IMR-90 (cell line): ENCODE results near the gene FAM200C. TPM values are rescaled to one million over a fixed set of nuclear protein-coding genes. Genes with fewer than 3 reads are reported as not detected.

Experiments used
- ATAC-seq: fragments of 200-7000 bp; cut with Tn5 transposase; 2 replicates; pipeline ENCODE4 v1.9.1; 2020; ENCODE audit warnings: low read depth, mild to moderate bottlenecking, moderate library complexity
- BruUV-seq: library from RNA; stranded (reverse); fragments of 400-500 nt; replicated peaks from 2 replicates; lab custom pipeline; 2021; lab: Mats Ljungman, UMichigan
- CTCF ChIA-PET: fragments of 300-600 bp; formaldehyde crosslinking; extraction: SDS; loops from one replicate; lab custom pipeline; 2021; ENCODE audit warnings: antibody characterized with exemption; lab: Yijun Ruan, JAX
- POLR2A ChIA-PET: fragments of 300-600 bp; sonication (Branson Sonifier 250); formaldehyde crosslinking; loops from one replicate; lab custom pipeline; 2022; ENCODE audit warnings: antibody characterized with exemption; ENCODE audit not compliant: unreplicated experiment; lab: Charles Lee
- DNase-seq: peaks from one replicate; pipeline ENCODE4 v3.0.0; 2013
- H2AFZ ChIP-seq: replicated peaks from 2 replicates; pipeline ENCODE3; 2013; ENCODE audit warnings: low read length, mild to moderate bottlenecking; ENCODE audit not compliant: poor library complexity
- H2AK5ac ChIP-seq: 2 replicates; pipeline ENCODE4 v1.6.1; 2013; ENCODE audit warnings: low read depth, low read length, inconsistent platforms
- H2AK9ac ChIP-seq: replicated peaks from 2 replicates; pipeline ENCODE3; 2013; ENCODE audit warnings: mild to moderate bottlenecking, low read depth, low read length, moderate library complexity; ENCODE audit not compliant: poor library complexity
- H2BK120ac ChIP-seq: 2 replicates; pipeline ENCODE4 v1.6.1; 2013; ENCODE audit warnings: low read depth, low read length, inconsistent platforms
- H2BK15ac ChIP-seq: 3 replicates; pipeline ENCODE4 v1.6.1; 2013; ENCODE audit warnings: low read depth, low read length, inconsistent platforms
- H2BK20ac ChIP-seq: 2 replicates; pipeline ENCODE4 v1.6.1; 2013; ENCODE audit warnings: low read depth, mild to moderate bottlenecking, inconsistent platforms, low read length, moderate library complexity
- H2BK5ac ChIP-seq: 2 replicates; pipeline ENCODE4 v1.6.1; 2013; ENCODE audit warnings: mild to moderate bottlenecking, low read depth, low read length, inconsistent platforms; ENCODE audit not compliant: poor library complexity, severe bottlenecking
- H3K14ac ChIP-seq: replicated peaks from 2 replicates; pipeline ENCODE4 v1.6.1; 2013; ENCODE audit warnings: low read depth, low read length, inconsistent platforms
- H3K18ac ChIP-seq: 2 replicates; pipeline ENCODE4 v1.6.1; 2013; ENCODE audit warnings: low read depth, low read length, control low read depth
- H3K23ac ChIP-seq: 2 replicates; pipeline ENCODE4 v1.6.1; 2013; ENCODE audit warnings: low read depth, low read length, inconsistent platforms
- H3K27ac ChIP-seq: 2 replicates; pipeline ENCODE4 v1.5.1; 2013; ENCODE audit warnings: mild to moderate bottlenecking, control low read depth, low read length; ENCODE audit not compliant: insufficient read depth
- H3K27me3 ChIP-seq: 2 replicates; pipeline ENCODE4 v1.6.1; 2013; ENCODE audit warnings: low read length; ENCODE audit not compliant: control insufficient read depth, insufficient read depth
- H3K36me3 ChIP-seq: 2 replicates; pipeline ENCODE4 v1.6.1; 2013; ENCODE audit warnings: low read length, mixed read lengths; ENCODE audit not compliant: control insufficient read depth, insufficient read depth
- H3K4ac ChIP-seq: 2 replicates; pipeline ENCODE4 v1.6.1; 2013; ENCODE audit warnings: low read depth, low read length, inconsistent platforms
- H3K4me1 ChIP-seq: 2 replicates; pipeline ENCODE4 v1.6.1; 2013; ENCODE audit warnings: low read length, mixed read lengths; ENCODE audit not compliant: control insufficient read depth, insufficient read depth
- H3K4me2 ChIP-seq: 2 replicates; pipeline ENCODE4 v1.6.1; 2013; ENCODE audit warnings: low read depth, mild to moderate bottlenecking, control low read depth, low read length, moderate library complexity
- H3K4me3 ChIP-seq: 2 replicates; pipeline ENCODE4 v1.5.1; 2013; ENCODE audit warnings: low read depth, mild to moderate bottlenecking, control low read depth, low read length, moderate library complexity; ENCODE audit not compliant: insufficient read depth
- H3K56ac ChIP-seq: 2 replicates; pipeline ENCODE4 v1.6.1; 2013; ENCODE audit warnings: low read length, inconsistent platforms; ENCODE audit not compliant: insufficient read depth; ENCODE audit errors: extremely low read depth
- H3K79me1 ChIP-seq, 2 experiments: 2 replicates each; pipeline ENCODE4 v1.6.1; 2013; ENCODE audit warnings: low read length in 2 of 2, inconsistent platforms in 1 of 2, low read depth in 1 of 2
- H3K9ac ChIP-seq: 2 replicates; pipeline ENCODE4 v1.6.1; 2013; ENCODE audit warnings: low read depth, low read length, control low read depth
- H3K9me1 ChIP-seq: 2 replicates; pipeline ENCODE4 v1.6.1; 2013; ENCODE audit warnings: low read length, inconsistent platforms; ENCODE audit not compliant: insufficient read depth
- H3K9me3 ChIP-seq: 2 replicates; pipeline ENCODE4 v1.6.1; 2013; ENCODE audit warnings: low read length; ENCODE audit not compliant: control insufficient read depth, insufficient read depth
- H4K20me1 ChIP-seq: 2 replicates; pipeline ENCODE4 v1.6.1; 2013; ENCODE audit warnings: low read length, inconsistent platforms; ENCODE audit not compliant: insufficient read depth
- H4K5ac ChIP-seq: 2 replicates; pipeline ENCODE4 v1.6.1; 2013; ENCODE audit warnings: mild to moderate bottlenecking, low read depth, low read length, control low read depth
- H4K8ac ChIP-seq, 2 experiments: 2 replicates each; pipeline ENCODE4 v1.6.1; 2013; ENCODE audit warnings: low read depth in 2 of 2, low read length in 2 of 2, control low read depth in 1 of 2, inconsistent platforms in 1 of 2
- H4K91ac ChIP-seq: 2 replicates; pipeline ENCODE4 v1.6.1; 2013; ENCODE audit warnings: low read depth, low read length, inconsistent platforms; ENCODE audit not compliant: insufficient read depth
- BHLHE40 ChIP-seq: fragments of 150-350 bp; IDR thresholded peaks from 2 replicates; pipeline ENCODE4 v1.6.1; 2016; ENCODE audit warnings: mild to moderate bottlenecking, low read depth, low read length
- CEBPB ChIP-seq: IDR thresholded peaks from 2 replicates; pipeline ENCODE4 v1.6.1; 2012; ENCODE audit warnings: low read depth, low read length, improper control_type of control experiment
- CHD1 ChIP-seq: IDR thresholded peaks from 2 replicates; pipeline ENCODE4 v1.6.1; 2012; ENCODE audit warnings: low read depth, low read length, improper control_type of control experiment
- CTCF ChIP-seq: conservative IDR thresholded peaks from 2 replicates; pipeline ENCODE4 v1.5.1; 2012; ENCODE audit warnings: mild to moderate bottlenecking, low read depth, low read length, improper control_type of control experiment
- FOS ChIP-seq: fragments of 150-350 bp; IDR thresholded peaks from 2 replicates; pipeline ENCODE4 v1.6.1; 2016; ENCODE audit warnings: low read depth, low read length
- MAFK ChIP-seq: IDR thresholded peaks from 2 replicates; pipeline ENCODE4 v1.6.1; 2012; ENCODE audit warnings: low read depth, low read length, improper control_type of control experiment
- MAZ ChIP-seq: IDR thresholded peaks from 2 replicates; pipeline ENCODE4 v1.6.1; 2012; ENCODE audit warnings: low read depth, mild to moderate bottlenecking, low read length, improper control_type of control experiment, moderate library complexity, borderline replicate concordance
- MXI1 ChIP-seq: IDR thresholded peaks from 2 replicates; pipeline ENCODE4 v1.6.1; 2012; ENCODE audit warnings: low read depth, mild to moderate bottlenecking, low read length, moderate library complexity, borderline replicate concordance
- NFE2L2 ChIP-seq: fragments of 150-350 bp; IDR thresholded peaks from 2 replicates; pipeline ENCODE4 v1.6.1; 2016; ENCODE audit warnings: low read depth, mild to moderate bottlenecking, low read length
- POLR2A ChIP-seq: IDR thresholded peaks from 2 replicates; pipeline ENCODE4 v1.6.1; 2012; ENCODE audit warnings: mild to moderate bottlenecking, low read depth, low read length
- RAD21 ChIP-seq: IDR thresholded peaks from 2 replicates; pipeline ENCODE4 v1.6.1; 2012; ENCODE audit warnings: low read length, improper control_type of control experiment
- RCOR1 ChIP-seq: IDR thresholded peaks from 2 replicates; pipeline ENCODE4 v1.6.1; 2012; ENCODE audit warnings: mild to moderate bottlenecking, low read length, improper control_type of control experiment; ENCODE audit not compliant: insufficient replicate concordance
- RFX5 ChIP-seq: IDR thresholded peaks from 2 replicates; pipeline ENCODE4 v1.8.0; 2012; ENCODE audit warnings: low read depth, mild to moderate bottlenecking, low read length, moderate library complexity
- SMC3 ChIP-seq: fragments of 150-350 bp; IDR thresholded peaks from 2 replicates; pipeline ENCODE4 v1.6.1; 2016; ENCODE audit warnings: low read depth, mild to moderate bottlenecking, antibody characterized with exemption, low read length, moderate library complexity
- USF2 ChIP-seq: fragments of 150-350 bp; IDR thresholded peaks from 2 replicates; pipeline ENCODE4 v1.6.1; 2017; ENCODE audit warnings: mild to moderate bottlenecking, antibody characterized with exemption, low read length, low read depth
- WGBS, 2 experiments: methylation state at CpG; one replicate each; pipeline versions ENCODE4 v1.1.5 to v1.1.7; 2013; ENCODE audit warnings: missing lambda C conversion rate in 2 of 2; ENCODE audit not compliant: insufficient read length in 1 of 2; ENCODE audit errors: extremely low coverage in 2 of 2; 5-methylcytosine and 5-hydroxymethylcytosine counted together
- dilution Hi-C: fragments of 300-500 bp; cut with HindIII; formaldehyde crosslinking; loops from one replicate; pipeline ENCODE4 v1.14.3; 2018; ENCODE audit warnings: low sequenced_read_pairs; ENCODE audit not compliant: unreplicated experiment
- in situ Hi-C: fragments of 300-500 bp; cut with MboI; formaldehyde crosslinking; loops from 3 replicates; pipeline ENCODE4 v1.14.3; 2019; ENCODE audit warnings: low sequenced_read_pairs, inconsistent platforms, mixed read lengths
- intact Hi-C: fragments of 100-400 bp; cut with micrococcal nuclease; formaldehyde crosslinking; loops from 2 replicates; pipeline ENCODE4 v1.10.0; 2022
- polyA plus RNA-seq, 3 experiments: library from polyadenylated mRNA; depleted of rRNA; stranded (reverse); fragments of >200 nt; gene quantifications; 2 replicates each; pipeline ENCODE4 v1.2.3, GENCODE V29; 2012; ENCODE audit warnings: low replicate concordance in 1 of 3
- total RNA-seq: library from RNA; depleted of rRNA; stranded (reverse); fragments of >200 nt; gene quantifications from 2 replicates; pipeline ENCODE4 v1.2.3, GENCODE V29; 2012
- TF ChIP-seq, protein P1 (sequence below): fragments of 150-350 bp; IDR thresholded peaks from 2 replicates; pipeline ENCODE4 v1.6.1; 2016; ENCODE audit warnings: low read depth, mild to moderate bottlenecking, low read length, moderate library complexity, borderline replicate concordance

The FAM200C gene
- total and polyA plus RNA-seq, 2 of the 4 experiments (the other 2 are of a cell fraction), result 1.7 to 6.3 TPM

DNA sequence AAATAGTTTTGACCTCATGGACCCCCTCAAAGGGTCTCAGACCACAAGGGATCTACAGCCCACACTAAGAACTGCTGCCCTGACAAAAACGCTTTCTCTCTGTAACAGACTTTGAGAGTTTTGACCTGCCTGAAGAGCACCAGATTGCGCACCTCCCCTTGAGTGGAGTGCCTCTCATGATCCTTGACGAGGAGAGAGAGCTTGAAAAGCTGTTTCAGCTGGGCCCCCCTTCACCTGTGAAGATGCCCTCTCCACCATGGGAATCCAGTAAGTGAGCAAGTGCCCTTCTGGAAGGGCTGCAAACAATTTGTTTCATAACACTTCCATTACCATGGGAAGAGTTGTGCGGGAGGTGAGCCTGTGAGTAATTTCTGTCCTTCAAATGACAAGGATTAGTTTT lies 27.8 kb upstream of the FAM200C start:
- DNase-seq, result no peak
- H3K4me3 ChIP-seq, result no peak overlapping the region
- in situ Hi-C loops, result no loop called here
- intact Hi-C loops, result no loop called here
- no peak overlapping the region for H3K4ac ChIP-seq
- H2AK5ac ChIP-seq, result no peak overlapping the region
- H4K20me1 ChIP-seq, result no peaks in the 10 kb centered on the region
- no peak for ATAC-seq
- H2BK20ac ChIP-seq, result no peak overlapping the region
- H3K56ac ChIP-seq, result no peak overlapping the region
- no peak overlapping the region for H3K23ac ChIP-seq
- no peak overlapping the region for H2BK120ac ChIP-seq
- BruUV-seq, result no TSS peak
- H3K4me2 ChIP-seq, result no peak overlapping the region
- H3K9me3 ChIP-seq, result no peaks in the 10 kb centered on the region
- no peak overlapping the region for H4K91ac ChIP-seq
- H3K36me3 ChIP-seq, result peaks cover 5% of the 10 kb centered on the region
- no peak overlapping the region for H2AK9ac ChIP-seq
- H4K5ac ChIP-seq, result no peak overlapping the region
- H4K8ac ChIP-seq, result no peak overlapping the region
- peaks cover 4% of the 10 kb centered on the region for H3K4me1 ChIP-seq
- CTCF ChIA-PET, result interaction anchor here (0.6 to 2.7 kb wide), 2 partner anchors 10 to 275 kb away, joined by 3 to 16 read pairs; no protein-coding TSS in a partner anchor
- H3K14ac ChIP-seq, result no peak overlapping the region
- no peak for TF ChIP-seq RCOR1
- no peak for TF ChIP-seq BHLHE40
- no peak for TF ChIP-seq POLR2A
- TF ChIP-seq, protein P1, sequence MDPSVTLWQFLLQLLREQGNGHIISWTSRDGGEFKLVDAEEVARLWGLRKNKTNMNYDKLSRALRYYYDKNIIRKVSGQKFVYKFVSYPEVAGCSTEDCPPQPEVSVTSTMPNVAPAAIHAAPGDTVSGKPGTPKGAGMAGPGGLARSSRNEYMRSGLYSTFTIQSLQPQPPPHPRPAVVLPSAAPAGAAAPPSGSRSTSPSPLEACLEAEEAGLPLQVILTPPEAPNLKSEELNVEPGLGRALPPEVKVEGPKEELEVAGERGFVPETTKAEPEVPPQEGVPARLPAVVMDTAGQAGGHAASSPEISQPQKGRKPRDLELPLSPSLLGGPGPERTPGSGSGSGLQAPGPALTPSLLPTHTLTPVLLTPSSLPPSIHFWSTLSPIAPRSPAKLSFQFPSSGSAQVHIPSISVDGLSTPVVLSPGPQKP, result no peak
- TF ChIP-seq NFE2L2, result no peak
- TF ChIP-seq CEBPB, result no peak
- TF ChIP-seq MXI1, result no peak
- no peak for TF ChIP-seq FOS
- TF ChIP-seq RFX5, result no peak
- no peak for TF ChIP-seq USF2
- no peak for TF ChIP-seq MAFK
- TF ChIP-seq CHD1, result no peak
- no peak for TF ChIP-seq RAD21
- no peak for TF ChIP-seq MAZ
- no peak for TF ChIP-seq CTCF
- TF ChIP-seq SMC3, result no peak
- no peaks in the 10 kb centered on the region for H3K27me3 ChIP-seq
- dilution Hi-C loops, result no loop called here
- no peak overlapping the region for H3K9ac ChIP-seq
- POLR2A ChIA-PET, result no interaction called here
- H3K18ac ChIP-seq, result no peak overlapping the region
- peaks cover 10 to 29% of the 10 kb centered on the region in 2 experiments; a peak in 3 of 4 replicates for H3K79me1 ChIP-seq
- H3K9me1 ChIP-seq, result peaks cover 6% of the 10 kb centered on the region; the same call in 1 of the 2 replicates
- H2BK15ac ChIP-seq, result no peak overlapping the region
- H2AFZ ChIP-seq, result no peak overlapping the region
- no peak overlapping the region for H3K27ac ChIP-seq
- WGBS, 2 experiments, result no CpG with 5 or more reads among the region's 4 CpGs
- H2BK5ac ChIP-seq, result no peak overlapping the region
